Mucosa of stomach (tissue), 1 donor: ENCODE results near the gene BBS1.
A peak's percentile ranks its signal among the peaks of the same experiment; 100 is the strongest.

ENCODE experiments used
- H3K27me3 ChIP-seq: one replicate; pipeline ENCODE4 v1.7.0; 2013; ENCODE audit warnings: mild to moderate bottlenecking, low read length; ENCODE audit not compliant: control insufficient read depth, insufficient read depth
- H3K36me3 ChIP-seq: one replicate; pipeline ENCODE4 v1.7.0; 2013; ENCODE audit warnings: low read length; ENCODE audit not compliant: control insufficient read depth, insufficient read depth
- H3K4me1 ChIP-seq: one replicate; pipeline ENCODE4 v1.7.0; 2013; ENCODE audit warnings: mild to moderate bottlenecking, low read length; ENCODE audit not compliant: control insufficient read depth, insufficient read depth
- H3K4me3 ChIP-seq: one replicate; pipeline ENCODE4 v1.7.0; 2013; ENCODE audit warnings: low read length
- H3K9ac ChIP-seq: one replicate; pipeline ENCODE4 v1.7.0; 2013; ENCODE audit warnings: mild to moderate bottlenecking, low read length, moderate library complexity
- H3K9me3 ChIP-seq: one replicate; pipeline ENCODE4 v1.7.0; 2013; ENCODE audit warnings: mild to moderate bottlenecking, low read length, moderate library complexity; ENCODE audit not compliant: control insufficient read depth
- donor health status: Pancreatic carcinoma.

The BBS1 gene

DNA sequence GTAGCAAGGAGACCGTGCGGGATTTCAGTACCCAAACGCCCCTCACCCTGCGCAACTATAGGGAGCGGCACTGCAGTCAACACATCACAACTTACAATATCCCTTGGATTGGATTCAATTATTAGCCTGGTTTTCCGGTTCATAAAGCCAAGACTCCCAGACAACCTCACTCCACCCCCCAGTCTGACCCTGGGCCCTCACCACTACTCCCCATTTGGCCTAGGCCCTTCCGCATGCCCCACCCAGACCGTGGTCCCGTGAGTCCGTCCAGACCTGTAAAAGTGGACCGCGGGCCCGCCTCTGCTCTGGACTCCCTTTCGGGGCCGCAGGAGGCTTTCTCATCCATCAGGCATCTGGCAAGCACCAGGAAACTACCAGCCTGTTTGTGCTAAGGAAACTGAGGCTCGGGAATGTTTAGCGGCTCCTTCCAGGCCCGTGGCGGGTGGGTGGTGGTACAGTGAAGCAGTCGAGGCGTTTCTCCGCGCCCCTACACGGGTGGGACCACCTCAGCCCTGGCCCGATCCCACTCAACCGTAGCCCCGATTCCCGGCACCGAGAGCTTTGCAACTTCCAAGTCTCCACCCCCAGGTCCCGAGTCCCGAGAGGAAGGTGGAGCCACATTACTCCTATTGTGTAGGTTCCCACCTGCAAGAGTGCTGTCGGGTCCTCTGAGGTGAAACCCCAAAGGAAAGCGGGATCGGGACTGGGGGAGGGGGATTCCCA lies 30.9 kb upstream of the BBS1 start:
- H3K36me3 ChIP-seq, result no peaks in the 10 kb centered on the region
- H3K27me3 ChIP-seq, result no peaks in the 10 kb centered on the region
- H3K4me1 ChIP-seq, result peaks cover 15% of the 10 kb centered on the region
- H3K4me3 ChIP-seq, result peak overlapping the region; percentile 65
- peak overlapping the region; percentile 79 for H3K9ac ChIP-seq
- H3K9me3 ChIP-seq, result no peaks in the 10 kb centered on the region

DNA sequence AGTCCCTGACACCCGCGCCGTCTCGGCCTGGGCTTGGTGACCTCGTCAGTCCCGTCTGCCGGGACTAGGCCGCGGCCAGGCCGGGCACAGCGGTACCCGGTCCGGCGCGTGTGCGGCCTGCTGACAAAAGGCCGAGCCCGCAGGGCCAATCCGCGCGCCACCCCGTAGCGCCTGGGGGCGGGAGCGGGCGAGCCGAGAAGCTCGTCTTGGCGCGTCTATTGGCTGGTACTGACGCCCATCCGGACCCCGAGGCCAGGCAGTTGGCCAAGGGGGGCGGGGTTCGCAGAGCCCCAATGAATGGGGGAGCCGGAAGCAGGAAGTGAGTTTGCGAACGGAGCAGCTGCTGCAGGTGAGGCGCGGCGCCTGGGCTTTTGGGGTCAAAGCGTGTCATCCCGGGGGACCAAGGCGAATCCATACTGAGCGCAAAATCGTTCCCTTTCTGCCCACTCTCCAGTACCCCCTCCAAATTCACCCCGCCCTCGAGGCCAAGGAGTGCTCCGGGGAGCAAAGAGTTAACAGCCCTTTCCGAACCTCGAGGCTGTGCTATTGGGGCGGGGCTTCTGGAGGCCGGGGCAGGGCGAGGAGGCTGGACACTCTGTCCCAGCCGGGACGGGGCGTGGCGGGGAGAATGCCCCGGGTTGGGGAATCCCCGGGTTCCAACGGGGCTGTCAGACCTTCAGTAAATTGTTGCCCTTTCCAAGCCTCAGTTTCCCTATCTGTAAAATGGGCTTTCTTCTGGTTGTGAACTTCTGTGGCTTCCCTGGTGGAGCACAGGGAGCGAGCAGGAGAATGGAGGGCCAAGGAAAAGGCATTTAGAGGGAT lies 30.1 kb upstream of the BBS1 start, which contains the start of gene DPP3:
TSS of gene DPP3 (plus strand) at position 318 of the 822 bp plus-strand sequence. CDS start 1,767 bp downstream, outside the sequence.
- peak within 1 kb of the TSS; percentile 65 for H3K4me3 ChIP-seq
- no peaks in the 10 kb centered on the region for H3K9me3 ChIP-seq
- no peaks in the 10 kb centered on the region for H3K27me3 ChIP-seq

DNA sequence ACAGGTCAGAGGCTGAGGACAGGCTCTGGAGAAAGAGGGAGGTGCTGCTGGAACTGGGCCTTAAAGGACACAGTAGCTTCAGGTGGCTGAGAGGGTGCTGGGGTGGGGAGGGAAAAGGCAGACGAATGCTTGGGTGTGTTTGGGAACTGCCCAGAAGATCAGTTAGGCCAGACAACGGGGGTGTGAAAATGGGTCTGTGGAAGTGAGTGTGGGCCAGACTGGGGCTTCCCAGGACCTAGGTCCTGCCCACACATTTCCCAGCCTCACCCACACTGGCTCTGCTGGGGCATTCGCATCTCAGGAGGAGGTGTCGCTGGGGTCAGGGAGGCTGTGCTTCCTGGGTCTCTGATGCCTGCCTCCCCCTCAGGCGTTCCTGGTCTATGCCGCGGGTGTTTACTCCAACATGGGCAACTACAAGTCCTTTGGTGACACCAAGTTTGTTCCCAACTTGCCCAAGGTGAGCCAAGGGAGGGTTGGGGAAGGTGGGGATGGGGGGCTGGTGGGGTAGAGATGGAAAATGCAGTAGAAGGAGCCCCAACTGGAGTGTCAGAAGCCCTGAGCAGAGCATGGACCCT lies 25.5 kb upstream of the BBS1 start:
- Histone ChIP-seq H3K4me1 (peaks cover 7% of the 10 kb centered on the region), H3K27me3 (no peaks in the 10 kb centered on the region), H3K36me3 (no peaks in the 10 kb centered on the region), H3K9me3 (no peaks in the 10 kb centered on the region), H3K9ac (no peak overlapping the region), H3K4me3 (no peak overlapping the region)

More for the DNA sequence above, 30.1 kb upstream of the BBS1 start, which contains the start of gene DPP3:
- Histone ChIP-seq H3K9ac (peak within 1 kb of the TSS; percentile 79), H3K36me3 (no peaks in the 10 kb centered on the region), H3K4me1 (peaks cover 15% of the 10 kb centered on the region)

DNA sequence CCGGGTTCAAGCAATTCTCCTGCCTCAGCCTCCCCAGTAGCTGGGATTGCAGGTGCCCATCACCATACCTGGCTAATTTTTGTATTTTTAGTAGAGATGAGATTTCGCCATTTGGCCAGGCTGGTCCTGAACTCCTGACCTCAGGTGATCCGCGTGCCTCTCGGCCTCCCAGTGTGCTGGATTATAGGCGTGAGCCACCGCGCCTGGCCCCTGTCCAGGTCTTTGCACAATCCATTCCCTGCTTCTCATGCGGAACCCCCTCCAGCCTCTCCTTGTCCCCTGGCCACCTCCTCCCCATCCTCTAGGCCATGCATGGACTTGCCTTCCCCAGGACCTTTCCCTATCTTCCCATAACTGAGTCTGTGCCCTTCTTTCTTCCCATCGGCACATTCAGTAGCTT lies 21.5 kb upstream of the BBS1 start:
- Histone ChIP-seq H3K36me3 (no peaks in the 10 kb centered on the region), H3K9ac (no peak overlapping the region), H3K9me3 (no peaks in the 10 kb centered on the region)

DNA sequence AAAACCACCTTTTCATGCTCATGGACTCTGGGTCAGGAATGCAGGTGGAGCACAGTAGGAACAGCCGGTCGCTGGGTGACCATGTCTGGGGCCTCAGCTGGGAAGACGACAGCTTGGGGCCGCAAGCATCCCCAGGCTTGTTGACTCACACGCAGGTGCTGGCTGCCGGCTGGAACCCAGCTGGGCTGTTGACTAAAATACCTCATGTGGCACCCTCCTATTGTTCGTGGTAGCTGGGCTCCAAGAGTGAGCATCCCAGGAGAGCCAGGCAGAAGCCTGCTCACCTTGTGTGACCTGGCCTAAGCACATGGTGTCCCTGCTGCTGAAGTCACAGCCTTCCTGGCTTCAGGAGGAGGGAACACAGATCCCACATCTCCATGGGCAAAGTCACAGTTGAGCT lies 20.8 kb upstream of the BBS1 start:
- Histone ChIP-seq H3K27me3 (no peaks in the 10 kb centered on the region), H3K9me3 (no peaks in the 10 kb centered on the region), H3K4me1 (peaks cover 5% of the 10 kb centered on the region), H3K4me3 (no peak overlapping the region), H3K9ac (no peak overlapping the region), H3K36me3 (no peaks in the 10 kb centered on the region)

More for the DNA sequence above, 21.5 kb upstream of the BBS1 start:
- H3K4me3 ChIP-seq, result no peak overlapping the region
- H3K27me3 ChIP-seq, result no peaks in the 10 kb centered on the region
- peaks cover 5% of the 10 kb centered on the region for H3K4me1 ChIP-seq

DNA sequence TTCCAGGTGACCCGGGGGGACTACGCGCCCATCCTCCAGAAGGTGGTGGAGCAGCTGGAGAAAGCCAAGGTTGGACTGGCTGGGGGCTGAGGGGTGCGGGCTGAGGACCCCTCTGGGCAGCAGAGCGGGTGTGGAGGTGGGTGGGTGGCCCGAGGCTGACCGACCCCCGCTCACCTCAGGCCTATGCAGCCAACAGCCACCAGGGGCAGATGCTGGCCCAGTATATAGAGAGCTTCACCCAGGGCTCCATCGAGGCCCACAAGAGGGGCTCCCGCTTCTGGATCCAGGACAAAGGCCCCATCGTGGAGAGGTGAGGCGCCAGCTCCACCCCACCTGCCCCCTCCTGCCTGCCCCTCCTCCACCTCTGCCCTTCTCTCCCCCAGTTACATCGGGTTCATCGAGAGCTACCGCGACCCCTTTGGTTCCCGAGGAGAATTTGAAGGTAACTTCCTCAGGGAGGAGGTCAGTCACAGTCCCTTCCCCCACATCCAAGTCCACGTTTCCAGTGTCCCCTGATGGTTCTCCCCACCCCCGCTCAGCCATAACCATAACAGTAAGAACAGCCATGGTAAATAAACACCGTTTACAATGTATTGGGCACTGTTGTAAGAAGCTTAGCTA lies 19.0 kb upstream of the BBS1 start:
- Histone ChIP-seq H3K36me3 (peaks cover 8% of the 10 kb centered on the region), H3K4me3 (no peak overlapping the region), H3K27me3 (no peaks in the 10 kb centered on the region), H3K9ac (no peak overlapping the region), H3K4me1 (peaks cover 5% of the 10 kb centered on the region), H3K9me3 (no peaks in the 10 kb centered on the region)

DNA sequence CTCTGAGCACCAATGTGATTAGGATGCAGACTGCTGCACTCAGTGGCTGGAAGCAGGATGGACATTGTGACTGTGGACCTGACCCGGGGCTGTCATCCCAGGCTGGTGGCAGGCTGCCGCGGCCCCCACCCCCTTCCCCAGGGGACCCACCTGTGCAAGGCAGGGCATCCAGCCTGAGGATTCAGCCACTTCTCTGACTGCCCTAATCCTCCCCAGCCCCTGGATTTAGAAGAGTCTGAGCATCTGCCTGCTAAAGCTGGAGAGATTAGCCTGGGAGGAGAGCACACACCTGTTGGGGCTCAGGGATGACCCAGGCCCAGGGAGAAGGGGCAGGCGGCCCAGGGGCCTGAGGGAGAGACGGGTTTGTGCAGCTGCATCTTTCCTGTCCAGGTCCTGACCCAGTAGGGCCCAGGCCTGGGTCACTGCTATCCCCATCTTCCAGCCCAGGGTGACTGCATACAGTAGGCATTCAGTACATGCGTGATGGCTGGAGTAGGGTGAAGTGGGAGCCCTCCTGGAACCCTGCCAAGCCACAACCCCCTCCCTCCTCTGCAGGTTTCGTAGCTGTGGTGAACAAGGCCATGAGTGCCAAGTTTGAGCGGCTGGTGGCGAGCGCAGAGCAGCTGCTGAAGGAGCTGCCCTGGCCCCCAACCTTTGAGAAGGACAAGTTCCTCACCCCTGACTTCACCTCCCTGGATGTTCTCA lies 18.1 kb upstream of the BBS1 start:
- peaks cover 8% of the 10 kb centered on the region for H3K36me3 ChIP-seq
- no peak overlapping the region for H3K9ac ChIP-seq
- H3K9me3 ChIP-seq, result no peaks in the 10 kb centered on the region
- no peak overlapping the region for H3K4me3 ChIP-seq
- peaks cover 5% of the 10 kb centered on the region for H3K4me1 ChIP-seq
- no peaks in the 10 kb centered on the region for H3K27me3 ChIP-seq

DNA sequence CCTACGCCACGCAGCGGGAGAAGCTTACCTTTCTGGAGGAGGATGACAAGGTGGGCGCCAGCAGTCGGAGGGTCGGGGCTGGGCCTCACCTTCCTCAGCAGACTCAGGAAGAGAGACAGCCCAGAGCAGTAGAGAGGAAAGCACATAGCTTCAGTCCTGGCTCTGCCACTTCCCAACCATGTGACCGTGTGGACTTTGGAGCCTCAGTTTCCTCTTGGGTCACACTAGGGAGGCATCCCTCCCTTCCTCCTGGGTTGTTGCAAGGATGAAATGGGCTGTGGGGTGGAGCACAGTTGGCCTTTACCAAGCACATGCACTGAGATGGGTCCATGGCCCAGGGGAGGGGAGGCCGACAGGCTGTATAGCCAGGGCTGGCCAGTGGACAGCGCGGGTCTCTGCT lies 17.3 kb upstream of the BBS1 start:
- Histone ChIP-seq H3K4me1 (peaks cover 5% of the 10 kb centered on the region), H3K27me3 (no peaks in the 10 kb centered on the region), H3K9ac (no peak overlapping the region), H3K36me3 (peaks cover 8% of the 10 kb centered on the region), H3K9me3 (no peaks in the 10 kb centered on the region), H3K4me3 (no peak overlapping the region)

DNA sequence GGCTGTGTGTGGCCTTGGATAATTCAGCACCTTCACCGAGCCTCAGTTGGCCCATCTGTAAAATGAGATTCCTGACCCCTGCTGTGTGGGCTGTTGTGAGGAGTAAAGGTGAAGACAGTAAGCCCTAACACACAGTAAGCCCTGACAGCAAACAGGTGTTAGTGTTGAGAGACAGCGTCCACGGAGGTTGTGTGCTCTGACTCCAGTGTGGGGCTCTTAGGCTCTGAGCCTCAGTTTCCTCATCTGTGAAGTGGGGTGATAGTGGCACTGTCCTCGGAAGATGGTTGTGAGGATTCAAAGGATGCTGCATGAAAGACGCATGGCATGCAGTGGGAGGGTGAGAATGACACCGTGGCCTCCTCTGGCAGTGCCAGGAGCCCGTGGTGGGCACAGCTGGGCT lies 16.0 kb upstream of the BBS1 start:
- no peaks in the 10 kb centered on the region for H3K27me3 ChIP-seq
- peaks cover 5% of the 10 kb centered on the region for H3K4me1 ChIP-seq
- no peaks in the 10 kb centered on the region for H3K9me3 ChIP-seq
- no peak overlapping the region for H3K9ac ChIP-seq
- H3K4me3 ChIP-seq, result no peak overlapping the region
- peaks cover 8% of the 10 kb centered on the region for H3K36me3 ChIP-seq

DNA sequence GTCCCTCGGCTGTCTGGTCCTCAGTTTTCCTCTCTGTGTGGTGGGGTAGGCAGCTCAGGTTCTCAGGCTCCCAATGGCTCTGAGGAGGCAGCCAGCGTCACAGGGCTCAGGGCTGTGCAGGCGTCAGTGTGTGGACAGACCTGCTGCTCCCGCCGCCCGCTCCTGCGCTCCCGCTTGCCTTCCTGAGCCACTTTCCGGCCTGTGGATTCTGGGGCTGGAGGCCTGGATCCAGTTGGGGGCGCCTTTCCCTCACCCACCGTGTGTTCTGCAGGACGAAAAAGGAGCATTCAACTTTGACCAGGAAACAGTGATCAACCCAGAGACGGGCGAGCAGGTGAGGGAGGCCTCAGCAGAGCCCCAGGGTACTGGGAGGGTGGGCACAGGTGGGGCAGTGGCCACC lies 15.5 kb upstream of the BBS1 start:
- H3K9ac ChIP-seq, result no peak overlapping the region
- H3K4me1 ChIP-seq, result peaks cover 5% of the 10 kb centered on the region
- H3K36me3 ChIP-seq, result peaks cover 8% of the 10 kb centered on the region
- H3K4me3 ChIP-seq, result no peak overlapping the region
- H3K9me3 ChIP-seq, result no peaks in the 10 kb centered on the region
- no peaks in the 10 kb centered on the region for H3K27me3 ChIP-seq

DNA sequence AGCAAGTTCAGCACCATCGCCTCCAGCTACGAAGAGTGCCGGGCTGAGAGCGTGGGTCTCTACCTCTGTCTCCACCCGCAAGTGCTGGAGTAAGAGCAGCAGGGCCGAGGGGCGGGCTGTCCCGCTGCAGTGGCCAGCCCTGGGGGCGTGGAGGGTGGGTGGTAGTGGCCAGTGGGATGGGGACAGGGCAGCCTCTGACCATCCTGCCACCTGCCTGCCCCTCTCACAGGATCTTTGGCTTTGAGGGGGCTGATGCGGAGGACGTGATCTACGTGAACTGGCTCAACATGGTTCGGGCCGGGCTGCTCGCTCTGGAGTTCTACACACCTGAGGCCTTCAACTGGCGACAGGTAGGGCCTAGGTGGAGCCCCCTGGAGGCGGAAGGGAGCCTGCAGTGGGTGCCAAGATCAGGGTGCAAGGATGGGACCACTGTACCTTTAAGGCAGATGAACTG lies 15.0 kb upstream of the BBS1 start:
- Histone ChIP-seq H3K9ac (no peak overlapping the region), H3K36me3 (peaks cover 8% of the 10 kb centered on the region), H3K4me3 (no peak overlapping the region), H3K4me1 (peaks cover 5% of the 10 kb centered on the region), H3K27me3 (no peaks in the 10 kb centered on the region), H3K9me3 (no peaks in the 10 kb centered on the region)
